Esophagus (tissue), 2 donors: ENCODE measurements around the gene TEX101. TPM values are rescaled to one million over a fixed set of nuclear protein-coding genes. Genes with fewer than 3 reads are reported as not detected.
"Not testable (repeated sequence)": the region's sequence is repeated elsewhere in the genome, so short reads cannot be mapped to it uniquely, and the experiment has no call there.

Experiments used
- H3K27ac ChIP-seq, 2 donors: one replicate each; pipeline ENCODE4 v1.5.1; 2013; ENCODE audit warnings: low read depth in 2 of 2, mild to moderate bottlenecking in 2 of 2, inconsistent platforms in 1 of 2, low read length in 1 of 2, moderate library complexity in 1 of 2
- H3K27me3 ChIP-seq, 2 donors: one replicate each; pipeline ENCODE4 v1.6.1; 2013; ENCODE audit warnings: low read length in 2 of 2, control low read depth in 1 of 2, mild to moderate bottlenecking in 1 of 2; ENCODE audit not compliant: insufficient read depth in 2 of 2, control insufficient read depth in 1 of 2
- H3K36me3 ChIP-seq, 2 donors: one replicate each; pipeline ENCODE4 v1.6.1; 2013; ENCODE audit warnings: low read length in 1 of 2; ENCODE audit not compliant: control insufficient read depth in 2 of 2, insufficient read depth in 2 of 2
- H3K4me1 ChIP-seq, 2 donors: one replicate each; pipeline ENCODE4 v1.6.1; 2013; ENCODE audit warnings: low read length in 1 of 2; ENCODE audit not compliant: control insufficient read depth in 2 of 2, insufficient read depth in 2 of 2
- H3K4me3 ChIP-seq, 2 donors: one replicate each; pipeline ENCODE4 v1.5.1; 2013; ENCODE audit warnings: low read length in 2 of 2, mild to moderate bottlenecking in 2 of 2, low read depth in 1 of 2, moderate library complexity in 1 of 2
- H3K9me3 ChIP-seq, 2 donors: one replicate each; pipeline ENCODE4 v1.6.1; 2013; ENCODE audit warnings: mild to moderate bottlenecking in 2 of 2, low read depth in 1 of 2, low read length in 1 of 2, moderate library complexity in 1 of 2; ENCODE audit not compliant: control insufficient read depth in 2 of 2, insufficient read depth in 1 of 2
- WGBS, 2 donors: extraction: QIAGEN DNeasy Blood & Tissue Kit; methylation state at CpG; one replicate each; pipeline ENCODE4 v1.1.7; 2013; 5-methylcytosine and 5-hydroxymethylcytosine counted together
- polyA plus RNA-seq, 2 donors: library from polyadenylated mRNA; stranded (reverse); fragments of 200-250 nt; gene quantifications; one replicate each; pipeline ENCODE4 v1.2.3, GENCODE V29; 2013
- donor health status: healthy with polysubstance abuse.
- donor health status: Bipolar disorder and iron deficiency.

TEX101 gene, protein sequence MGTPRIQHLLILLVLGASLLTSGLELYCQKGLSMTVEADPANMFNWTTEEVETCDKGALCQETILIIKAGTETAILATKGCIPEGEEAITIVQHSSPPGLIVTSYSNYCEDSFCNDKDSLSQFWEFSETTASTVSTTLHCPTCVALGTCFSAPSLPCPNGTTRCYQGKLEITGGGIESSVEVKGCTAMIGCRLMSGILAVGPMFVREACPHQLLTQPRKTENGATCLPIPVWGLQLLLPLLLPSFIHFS
- polyA plus RNA-seq = 1 to 10 TPM in 1 of 2 donors, under 1 TPM in 1; 0.96 to 2.4 TPM

DNA sequence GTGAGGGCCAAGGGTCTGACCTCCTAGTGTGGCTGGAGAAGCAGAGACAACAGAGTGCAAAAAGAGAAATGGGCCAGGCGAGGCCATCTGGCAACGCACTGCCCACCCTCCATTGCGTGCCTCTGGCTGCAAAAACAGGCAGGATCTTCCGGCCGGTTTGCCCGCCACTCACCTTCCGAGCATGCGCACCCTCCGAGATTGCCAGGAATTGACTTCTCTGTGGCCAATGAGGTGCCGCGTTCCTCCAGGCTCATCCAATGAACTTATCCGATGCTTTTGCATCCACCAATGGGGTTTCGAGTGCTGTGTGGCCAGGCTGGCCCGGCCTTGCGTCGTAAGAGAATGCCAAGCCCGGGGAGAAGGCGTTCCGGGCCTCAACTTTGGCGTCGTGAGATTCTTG, at the start of gene TEX101:
TSS of gene TEX101 (plus strand) at position 337 of the 400 bp plus-strand sequence. CDS start 1,030 bp downstream, outside the sequence.
- Histone ChIP-seq H3K27me3 (no peaks in the 10 kb centered on the region), H3K9me3 (no peaks in the 10 kb centered on the region), H3K4me1 (no peaks in the 10 kb centered on the region), H3K27ac (no peak within 1 kb of the TSS), H3K36me3 (no peaks in the 10 kb centered on the region), H3K4me3 (no peak within 1 kb of the TSS)
- WGBS, 2 donors = 96 to 97% methylated on average over 21 of the region's 21 CpGs

DNA sequence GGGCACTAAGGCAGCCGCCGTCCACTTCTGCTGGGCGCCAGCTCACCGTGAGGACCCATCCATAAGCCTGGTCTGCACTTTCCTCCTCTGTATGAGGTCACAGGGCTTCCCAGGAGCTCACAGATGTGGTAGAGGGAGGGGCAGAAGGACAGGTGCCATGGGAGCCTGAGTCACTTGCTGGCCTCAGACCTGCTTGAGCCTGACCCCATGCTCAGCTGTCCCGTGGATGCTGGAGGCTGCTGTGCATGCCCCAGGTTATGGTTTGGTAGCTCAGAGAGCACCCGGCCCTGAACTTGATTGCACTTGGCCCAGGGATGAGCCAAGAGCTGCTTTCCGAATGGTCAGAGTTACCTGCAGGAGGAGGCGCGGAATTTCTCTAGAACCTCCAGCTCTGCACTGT, 49.0 kb upstream of the TEX101 start:
- H3K36me3 ChIP-seq, H3K4me1 ChIP-seq, H3K4me3 ChIP-seq, H3K27ac ChIP-seq, H3K9me3 ChIP-seq, H3K27me3 ChIP-seq: not testable (repeated sequence)
- whole genome bisulfite sequencing, 2 donors = 79% methylated on average over 5 of the region's 9 CpGs

DNA sequence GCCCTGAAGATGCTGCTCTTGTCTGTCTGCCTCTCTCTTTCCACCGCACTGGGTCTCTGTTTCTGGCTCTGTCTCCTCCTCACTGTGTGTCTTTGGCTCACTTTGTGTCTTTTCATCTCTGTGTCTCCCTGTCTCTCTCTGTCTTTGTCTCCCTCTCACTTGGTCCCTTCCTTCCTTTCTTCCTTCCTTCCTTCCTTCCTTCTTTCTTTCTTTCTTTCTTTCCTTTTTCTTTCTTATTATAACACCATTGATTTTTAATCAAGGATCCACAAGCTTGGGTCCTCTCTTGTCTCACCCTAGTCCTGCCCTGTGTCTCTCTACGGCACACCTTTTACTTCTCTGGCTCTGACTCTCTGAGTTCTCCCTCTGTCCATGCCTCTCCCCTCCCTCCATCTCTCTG, 46.9 kb upstream of the TEX101 start:
- Histone ChIP-seq H3K4me1 (peaks cover 0 to 2% of the 10 kb centered on the region in 2 donors), H3K4me3 (no peak overlapping the region), H3K9me3 (no peaks in the 10 kb centered on the region), H3K27me3 (no peaks in the 10 kb centered on the region), H3K27ac (no peak overlapping the region), H3K36me3 (no peaks in the 10 kb centered on the region)
- 85 to 88% methylated on average over 2 of the region's 2 CpGs for WGBS, 2 donors

DNA sequence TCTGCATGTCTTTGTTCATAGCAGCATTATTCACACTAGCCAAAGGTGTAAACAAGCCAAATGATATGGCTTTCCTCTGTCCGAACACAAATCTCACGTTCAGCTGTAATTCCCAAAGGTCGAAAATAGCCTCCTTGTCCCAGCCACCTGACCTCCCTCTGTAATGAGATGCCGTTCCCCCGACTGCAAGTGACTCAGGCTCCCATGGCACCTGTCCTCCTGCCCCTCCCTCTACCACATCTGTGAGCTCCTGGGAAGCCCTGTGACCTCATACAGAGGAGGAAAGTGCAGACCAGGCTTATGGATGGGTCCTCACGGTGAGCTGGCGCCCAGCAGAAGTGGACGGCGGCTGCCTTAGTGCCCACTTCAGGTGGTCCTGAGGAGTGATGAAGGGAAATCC, 45.8 kb upstream of the TEX101 start:
- not testable (repeated sequence) for H3K4me1 ChIP-seq, H3K27me3 ChIP-seq, H3K27ac ChIP-seq, H3K36me3 ChIP-seq, H3K4me3 ChIP-seq, H3K9me3 ChIP-seq
- WGBS, 2 donors = 33 to 42% methylated on average over 5 of the region's 9 CpGs

DNA sequence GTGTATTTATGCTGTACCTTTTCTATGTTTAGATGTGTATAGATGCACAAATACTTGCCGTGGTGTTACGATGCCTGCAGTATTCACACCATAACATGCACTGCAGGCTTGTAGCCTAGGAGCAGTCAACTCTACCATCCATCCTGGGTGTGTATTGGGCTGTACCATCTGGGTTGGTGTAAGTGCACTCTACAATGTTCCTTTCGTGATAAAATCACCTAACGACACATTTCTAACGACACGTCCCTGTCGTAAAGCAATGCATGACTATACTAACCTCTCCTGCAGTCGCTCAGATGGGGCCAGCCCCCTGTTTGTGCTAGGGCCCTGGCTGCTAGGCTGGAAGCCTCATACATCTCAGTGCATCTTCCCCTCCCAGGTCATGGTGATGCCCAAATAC, 42.8 kb upstream of the TEX101 start:
- Histone ChIP-seq H3K4me1 (no peaks in the 10 kb centered on the region), H3K9me3 (no peaks in the 10 kb centered on the region), H3K27me3 (no peaks in the 10 kb centered on the region), H3K27ac (no peak overlapping the region), H3K36me3 (no peaks in the 10 kb centered on the region), H3K4me3 (no peak overlapping the region)
- WGBS, 2 donors = 84 to 91% methylated on average over 8 of the region's 8 CpGs

DNA sequence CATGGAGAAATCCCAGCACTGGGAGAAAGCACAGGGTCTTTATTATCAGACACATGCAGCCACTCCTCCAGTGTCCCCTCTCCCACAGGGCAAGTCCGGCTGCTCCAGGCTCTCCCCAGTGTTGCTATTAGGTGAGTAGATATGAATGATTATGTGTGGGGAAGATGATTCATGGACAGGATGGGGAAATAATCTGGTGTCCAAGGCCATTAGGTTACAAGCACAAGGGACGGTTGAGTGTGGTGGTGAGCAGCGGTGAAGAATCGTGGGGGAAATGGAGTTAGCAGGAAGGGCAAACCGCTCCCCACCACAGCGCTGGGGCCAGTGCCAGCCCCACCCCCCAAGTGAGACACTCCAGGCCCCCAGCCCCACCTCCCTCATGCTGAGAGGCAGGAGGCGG, 42.2 kb upstream of the TEX101 start:
- Histone ChIP-seq H3K4me3 (no peak overlapping the region), H3K27ac (no peak overlapping the region)
- 60 to 75% methylated on average over 6 to 7 of the region's 7 CpGs for WGBS, 2 donors

DNA sequence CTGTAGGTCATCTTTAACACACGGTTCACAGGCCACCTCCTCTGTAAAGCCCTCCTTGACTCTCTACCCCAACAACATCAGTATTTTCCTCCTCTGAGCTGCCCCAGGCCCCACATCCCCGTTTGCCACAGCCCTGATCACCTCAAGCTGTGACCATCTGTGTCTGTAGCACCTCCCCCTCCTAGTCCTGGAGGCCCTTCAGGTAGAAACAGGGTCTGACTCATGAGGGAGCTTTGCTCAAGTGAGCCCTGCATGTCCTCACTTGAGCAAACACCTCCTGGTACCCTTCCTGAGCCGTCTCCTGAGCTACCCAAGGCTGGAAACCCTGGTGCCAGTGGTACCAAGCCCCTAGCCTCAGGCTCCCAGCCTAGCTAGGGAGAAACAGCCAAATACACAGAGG, 37.1 kb upstream of the TEX101 start:
- H3K27ac ChIP-seq, H3K4me1 ChIP-seq, H3K27me3 ChIP-seq, H3K4me3 ChIP-seq, H3K9me3 ChIP-seq, H3K36me3 ChIP-seq: not testable (repeated sequence)
- WGBS, 2 donors = no CpG with 5 or more reads among the region's 3 CpGs

More for the DNA sequence above, 42.2 kb upstream of the TEX101 start:
- H3K27me3 ChIP-seq = no peaks in the 10 kb centered on the region
- H3K9me3 ChIP-seq = no peaks in the 10 kb centered on the region
- no peaks in the 10 kb centered on the region for H3K36me3 ChIP-seq
- no peaks in the 10 kb centered on the region for H3K4me1 ChIP-seq

DNA sequence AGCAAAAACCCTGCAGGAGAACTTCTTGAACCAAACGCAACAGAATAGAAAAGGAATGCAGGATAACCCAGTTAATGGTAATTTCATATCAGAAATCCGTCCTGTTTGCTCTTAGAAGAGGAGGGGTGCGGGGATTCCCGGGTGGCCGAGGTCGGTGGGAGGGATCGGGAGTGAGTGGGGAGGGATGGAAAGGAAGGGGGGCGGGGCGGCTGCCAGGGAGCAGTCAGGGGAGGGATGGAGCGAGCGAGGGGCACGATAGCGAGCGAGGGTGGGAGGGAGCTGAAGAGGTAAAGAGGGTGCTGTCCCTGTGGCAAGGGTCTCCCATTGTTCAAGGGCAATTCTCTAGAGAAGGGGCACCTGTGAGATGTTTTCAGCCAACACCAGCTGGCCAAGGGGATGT, 34.7 kb upstream of the TEX101 start:
- Histone ChIP-seq H3K4me1 (peaks cover 0 to 5% of the 10 kb centered on the region in 2 donors), H3K27ac (no peak overlapping the region), H3K9me3 (no peaks in the 10 kb centered on the region), H3K4me3 (no peak overlapping the region), H3K27me3 (no peaks in the 10 kb centered on the region), H3K36me3 (no peaks in the 10 kb centered on the region)
- WGBS, 2 donors = 36 to 48% methylated on average over 14 of the region's 14 CpGs

DNA sequence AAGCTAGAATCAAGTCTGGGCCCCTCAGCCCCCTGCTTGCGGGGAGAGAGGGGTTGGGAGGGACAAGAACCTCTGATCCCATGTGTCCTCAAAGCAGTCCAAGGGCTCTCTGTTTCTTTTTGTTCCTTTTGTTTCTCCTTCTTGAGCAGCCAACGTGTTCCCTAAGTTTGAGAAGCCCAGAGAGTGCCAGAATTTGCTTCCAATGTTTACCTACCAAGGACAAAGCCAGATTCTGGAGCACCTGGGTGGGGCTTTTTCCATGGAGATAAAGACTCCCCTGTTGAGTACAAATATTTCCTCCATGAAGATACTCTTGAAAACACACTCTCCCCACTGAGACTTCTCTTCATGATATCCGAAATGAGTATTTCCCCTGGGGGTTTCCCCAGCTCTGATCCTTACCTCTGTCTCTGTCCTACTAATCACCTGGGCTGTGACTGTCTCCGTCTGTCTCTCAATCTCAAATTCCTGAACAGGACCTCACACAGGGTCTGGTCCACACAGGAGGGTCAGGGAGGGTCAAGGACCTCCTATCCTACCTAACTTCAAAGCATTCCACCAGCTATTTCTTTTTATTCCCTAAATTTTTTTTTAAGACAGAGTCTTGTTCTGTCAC, 33.8 kb upstream of the TEX101 start:
- Histone ChIP-seq H3K27me3 (no peaks in the 10 kb centered on the region), H3K9me3 (no peaks in the 10 kb centered on the region), H3K36me3 (no peaks in the 10 kb centered on the region), H3K4me3 (no peak overlapping the region), H3K4me1 (peaks cover 0 to 5% of the 10 kb centered on the region in 2 donors), H3K27ac (no peak overlapping the region)
- 36 to 37% methylated on average over 4 of the region's 4 CpGs for WGBS, 2 donors

DNA sequence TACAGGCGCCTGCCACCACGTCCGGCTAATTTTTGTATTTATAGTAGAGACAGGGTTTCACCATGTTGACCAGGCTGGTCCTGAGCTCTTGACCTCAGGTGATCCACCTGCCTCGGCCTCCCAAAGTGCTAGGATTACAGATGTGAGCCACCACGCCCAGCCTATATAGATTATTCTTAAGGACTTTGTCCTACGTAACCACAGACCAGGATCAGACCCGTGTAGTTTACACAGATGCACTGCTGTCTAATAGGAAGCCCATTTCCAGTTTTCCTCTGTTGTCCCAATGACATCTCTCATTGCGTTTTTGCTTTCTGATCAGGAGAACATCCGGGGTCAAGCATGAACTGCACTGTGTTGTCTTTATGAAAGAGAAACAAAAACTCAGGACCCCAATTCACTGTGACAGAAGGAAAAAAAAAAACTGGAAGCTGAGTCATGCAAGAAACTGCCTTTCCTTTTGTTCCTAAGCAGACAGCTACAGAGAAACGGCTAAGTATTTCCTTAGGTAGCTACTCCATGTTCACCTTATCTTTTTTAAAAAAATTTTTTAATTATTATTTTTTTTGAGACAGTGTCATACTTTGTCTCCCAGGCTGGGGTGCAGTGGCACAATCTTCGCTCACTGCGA, 32.0 kb upstream of the TEX101 start:
- H3K4me3 ChIP-seq, H3K27ac ChIP-seq, H3K27me3 ChIP-seq, H3K9me3 ChIP-seq, H3K4me1 ChIP-seq, H3K36me3 ChIP-seq: not testable (repeated sequence)
- WGBS, 2 donors = 62 to 67% methylated on average over 11 to 12 of the region's 12 CpGs
